GM23248 (cell line): ENCODE data around the gene BBS7. TPM values are rescaled to one million over a fixed set of nuclear protein-coding genes. Genes with fewer than 3 reads are reported as not detected.

Source experiments
- DNase-seq: peaks from one replicate; pipeline ENCODE4 v3.0.0-alpha.2; 2015
- H2AFZ ChIP-seq: fragments of 200-600 bp; sonication (generic); 2 replicates; pipeline ENCODE4 v1.6.1; 2016; ENCODE audit warnings: antibody characterized with exemption
- H3F3A ChIP-seq: fragments of 200-600 bp; sonication (generic); 2 replicates; pipeline ENCODE4 v1.6.1; 2016; ENCODE audit warnings: mild to moderate bottlenecking, antibody characterized with exemption, mixed run types; ENCODE audit not compliant: insufficient read depth
- H3K27ac ChIP-seq: fragments of 200-600 bp; sonication (generic); 2 replicates; pipeline ENCODE4 v1.5.1; 2016; ENCODE audit warnings: mild to moderate bottlenecking
- H3K27me3 ChIP-seq: fragments of 200-600 bp; sonication (generic); replicated peaks from 2 replicates; pipeline ENCODE4 v1.6.1; 2016; ENCODE audit warnings: mild to moderate bottlenecking; ENCODE audit not compliant: insufficient read depth
- H3K36me3 ChIP-seq: fragments of 200-600 bp; sonication (generic); 2 replicates; pipeline ENCODE4 v1.6.1; 2016; ENCODE audit warnings: low read depth, mild to moderate bottlenecking
- H3K4me1 ChIP-seq: fragments of 200-600 bp; sonication (generic); 2 replicates; pipeline ENCODE4 v1.6.1; 2016; ENCODE audit warnings: mild to moderate bottlenecking; ENCODE audit not compliant: insufficient read depth
- H3K4me2 ChIP-seq: fragments of 200-600 bp; sonication (generic); one replicate; pipeline ENCODE4 v1.6.1; 2016; ENCODE audit warnings: mild to moderate bottlenecking; ENCODE audit not compliant: unreplicated experiment
- H3K4me3 ChIP-seq: fragments of 200-600 bp; sonication (generic); 2 replicates; pipeline ENCODE4 v1.5.1; 2016; ENCODE audit warnings: mild to moderate bottlenecking
- H3K79me2 ChIP-seq: fragments of 200-600 bp; sonication (generic); 2 replicates; pipeline ENCODE4 v1.6.1; 2016; ENCODE audit warnings: mild to moderate bottlenecking; ENCODE audit not compliant: insufficient read depth
- H3K9ac ChIP-seq: fragments of 200-600 bp; sonication (generic); 2 replicates; pipeline ENCODE4 v1.6.1; 2016; ENCODE audit warnings: mild to moderate bottlenecking
- H3K9me2 ChIP-seq: fragments of 200-600 bp; sonication (generic); 2 replicates; pipeline ENCODE4 v1.6.1; 2016; ENCODE audit warnings: mixed run types, mild to moderate bottlenecking, moderate library complexity; ENCODE audit not compliant: insufficient read depth
- H3K9me3 ChIP-seq: fragments of 200-600 bp; sonication (generic); one replicate; pipeline ENCODE4 v1.6.1; 2017; ENCODE audit warnings: low read depth
- H4K20me1 ChIP-seq: fragments of 200-600 bp; sonication (generic); 2 replicates; pipeline ENCODE4 v1.6.0; 2016; ENCODE audit not compliant: insufficient read depth
- EZH2 ChIP-seq: fragments of 200-600 bp; sonication (generic); IDR thresholded peaks from 2 replicates; pipeline ENCODE4 v1.6.1; 2018; ENCODE audit warnings: antibody characterized with exemption, mild to moderate bottlenecking; ENCODE audit not compliant: insufficient read depth, poor library complexity, severe bottlenecking
- EZH2phosphoT487 ChIP-seq: fragments of 200-600 bp; sonication (generic); IDR thresholded peaks from 2 replicates; pipeline ENCODE4 v1.6.1; 2018; ENCODE audit warnings: antibody characterized with exemption, moderate library complexity, mild to moderate bottlenecking, low read depth; ENCODE audit not compliant: insufficient read depth
- WGBS, 2 experiments: methylation state at CpG; one replicate each; pipeline ENCODE4 v1.1.6; 2015 to 2017; ENCODE audit warnings: low lambda C conversion rate in 2 of 2, low coverage in 1 of 2; ENCODE audit errors: missing lambda C conversion rate in 2 of 2; 5-methylcytosine and 5-hydroxymethylcytosine counted together
- in situ Hi-C: fragments of 300-500 bp; cut with MboI; formaldehyde crosslinking; loops from 2 replicates; pipeline ENCODE4 v1.15.0; 2020
- polyA plus RNA-seq: library from polyadenylated mRNA; unstranded; fragments of >200 nt; fragmentation: Nextera tagmentation; extraction: Ambion mirVana; gene quantifications from 2 replicates; pipeline ENCODE4 v1.2.1, GENCODE V29; 2016
- total RNA-seq: library from RNA; depleted of rRNA; stranded (reverse); fragments of >200 nt; shearing (Covaris generic); gene quantifications from 2 replicates; pipeline ENCODE4 v1.2.3, GENCODE V29; 2014

Gene BBS7
- total and polyA plus RNA-seq, 2 experiments from 2014 or later = 24.5 to 28.7 TPM

DNA sequence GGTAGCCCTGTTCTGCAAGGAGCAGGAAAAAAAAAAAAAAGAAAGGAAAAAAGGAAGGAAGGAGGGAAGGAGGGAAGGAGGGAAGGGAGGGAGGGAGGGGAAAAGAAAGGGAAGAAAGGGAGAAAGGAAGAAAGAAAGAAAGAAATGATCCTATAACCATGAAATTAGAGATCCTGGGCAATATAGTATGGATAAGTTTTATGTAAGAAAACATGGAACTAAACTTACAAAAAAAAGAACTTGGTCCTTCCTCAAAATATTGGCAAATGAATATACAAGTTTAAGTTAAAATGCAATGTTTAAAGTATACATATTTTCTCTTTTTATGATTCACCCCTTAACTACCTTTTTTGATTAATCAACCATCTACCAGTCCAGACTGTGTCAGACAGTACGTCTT is 18.9 kb downstream of the BBS7 start:
- Histone ChIP-seq H3F3A (no peaks in the 10 kb centered on the region), H3K36me3 (peaks cover 33% of the 10 kb centered on the region), H3K4me1 (no peaks in the 10 kb centered on the region), H3K9me3 (no peaks in the 10 kb centered on the region), H3K9me2 (no peaks in the 10 kb centered on the region), H3K4me3 (no peak overlapping the region), H2AFZ (no peak overlapping the region), H4K20me1 (no peaks in the 10 kb centered on the region), H3K9ac (no peak overlapping the region), H3K27ac (no peak overlapping the region), H3K27me3 (no peaks in the 10 kb centered on the region), H3K4me2 (no peak overlapping the region), H3K79me2 (no peaks in the 10 kb centered on the region)
- TF ChIP-seq EZH2phosphoT487 (no peak), EZH2 (no peak)
- no peak for DNase-seq
- WGBS, 2 experiments = 98 to 100% methylated on average over 1 of the region's 1 CpG
- in situ Hi-C loops = no loop called here

GRCh38 chr4:121846662-121847061 is 23.6 kb downstream of the BBS7 start:
- no peaks in the 10 kb centered on the region for H3K27me3 ChIP-seq
- no peak overlapping the region for H2AFZ ChIP-seq
- H3K9ac ChIP-seq = no peak overlapping the region
- no peak overlapping the region for H3K4me3 ChIP-seq
- H3K27ac ChIP-seq = no peak overlapping the region
- no peaks in the 10 kb centered on the region for H3K9me3 ChIP-seq
- no peaks in the 10 kb centered on the region for H3K9me2 ChIP-seq
- H3K79me2 ChIP-seq = no peaks in the 10 kb centered on the region
- no peak for DNase-seq
- no peaks in the 10 kb centered on the region for H3F3A ChIP-seq
- no peaks in the 10 kb centered on the region for H4K20me1 ChIP-seq
- WGBS, 2 experiments = 78 to 80% methylated on average over 6 of the region's 6 CpGs
- TF ChIP-seq EZH2 (no peak), EZH2phosphoT487 (no peak)
- H3K4me1 ChIP-seq = no peaks in the 10 kb centered on the region
- H3K36me3 ChIP-seq = peaks cover 40% of the 10 kb centered on the region
- no peak overlapping the region for H3K4me2 ChIP-seq
- in situ Hi-C loops = no loop called here

DNA sequence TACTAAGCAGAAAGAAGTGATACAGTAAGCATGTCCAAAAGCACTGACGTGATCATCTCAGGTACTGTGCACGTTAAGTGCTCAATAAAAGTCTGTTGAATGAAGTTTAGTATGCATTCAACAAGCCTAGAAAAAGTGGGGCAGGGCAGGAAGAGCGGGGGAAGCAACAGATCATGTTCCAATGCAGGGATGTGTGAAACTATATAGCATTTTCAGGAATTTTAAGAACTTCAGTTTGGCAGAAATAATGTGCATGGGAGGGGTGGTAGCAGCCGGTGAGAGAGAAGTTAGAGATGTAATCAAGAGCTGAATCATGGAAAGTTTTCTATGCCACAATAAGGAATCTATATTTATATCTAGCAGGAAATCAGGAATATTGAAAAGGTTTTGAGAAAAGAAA is 27.4 kb downstream of the BBS7 start:
- WGBS, 2 experiments = 75% methylated on average over 4 of the region's 4 CpGs

GRCh38 chr4:121838136-121838535 is 32.1 kb downstream of the BBS7 start:
- H4K20me1 ChIP-seq = no peaks in the 10 kb centered on the region
- H3K36me3 ChIP-seq = peaks cover 57% of the 10 kb centered on the region
- H3K9ac ChIP-seq = no peak overlapping the region
- H3K9me3 ChIP-seq = no peaks in the 10 kb centered on the region
- no peak for TF ChIP-seq EZH2phosphoT487
- TF ChIP-seq EZH2 = no peak
- no peaks in the 10 kb centered on the region for H3K79me2 ChIP-seq
- no peaks in the 10 kb centered on the region for H3F3A ChIP-seq
- no peak overlapping the region for H3K4me2 ChIP-seq
- H3K27ac ChIP-seq = no peak overlapping the region
- no peak overlapping the region for H3K4me3 ChIP-seq
- no peaks in the 10 kb centered on the region for H3K4me1 ChIP-seq
- H2AFZ ChIP-seq = no peak overlapping the region
- H3K27me3 ChIP-seq = no peaks in the 10 kb centered on the region
- DNase-seq = no peak
- no peaks in the 10 kb centered on the region for H3K9me2 ChIP-seq
- in situ Hi-C loops = no loop called here

More for the DNA sequence above, 27.4 kb downstream of the BBS7 start:
- Histone ChIP-seq H3K4me3 (no peak overlapping the region), H3K79me2 (no peaks in the 10 kb centered on the region), H3F3A (no peaks in the 10 kb centered on the region), H3K27ac (no peak overlapping the region), H3K4me2 (no peak overlapping the region), H3K4me1 (no peaks in the 10 kb centered on the region), H3K9ac (no peak overlapping the region), H3K9me2 (no peaks in the 10 kb centered on the region), H2AFZ (no peak overlapping the region), H3K27me3 (no peaks in the 10 kb centered on the region), H4K20me1 (no peaks in the 10 kb centered on the region), H3K36me3 (peaks cover 57% of the 10 kb centered on the region), H3K9me3 (no peaks in the 10 kb centered on the region)
- TF ChIP-seq EZH2phosphoT487 = no peak
- TF ChIP-seq EZH2 = no peak
- in situ Hi-C loops = no loop called here
- DNase-seq = no peak

GRCh38 chr4:121829511-121829910 is 40.8 kb downstream of the BBS7 start:
- peak; percentile 11 for DNase-seq
- H3K27me3 ChIP-seq = no peaks in the 10 kb centered on the region
- no peak overlapping the region for H3K4me2 ChIP-seq
- H3K9me3 ChIP-seq = no peaks in the 10 kb centered on the region
- no peak overlapping the region for H3K9ac ChIP-seq
- H3K36me3 ChIP-seq = peaks cover 41% of the 10 kb centered on the region
- 87 to 93% methylated on average over 5 of the region's 5 CpGs for WGBS, 2 experiments
- in situ Hi-C loops = no loop called here
- H2AFZ ChIP-seq = no peak overlapping the region
- H4K20me1 ChIP-seq = no peaks in the 10 kb centered on the region
- H3K4me3 ChIP-seq = no peak overlapping the region
- H3K9me2 ChIP-seq = no peaks in the 10 kb centered on the region
- no peaks in the 10 kb centered on the region; the same call in 1 of the 2 replicates for H3F3A ChIP-seq
- H3K4me1 ChIP-seq = peaks cover 13% of the 10 kb centered on the region
- H3K79me2 ChIP-seq = no peaks in the 10 kb centered on the region
- TF ChIP-seq EZH2 (no peak), EZH2phosphoT487 (no peak)
- H3K27ac ChIP-seq = no peak overlapping the region
